HG03108 (cell line): Measurements from ENCODE around the gene PDLIM7.

Experiments used
- ATAC-seq: cut with Tn5 transposase; IDR thresholded peaks from one replicate; pipeline ENCODE4 v1.9.1; 2021; ENCODE audit warnings: moderate library complexity; ENCODE audit not compliant: unreplicated experiment

The PDLIM7 gene

DNA sequence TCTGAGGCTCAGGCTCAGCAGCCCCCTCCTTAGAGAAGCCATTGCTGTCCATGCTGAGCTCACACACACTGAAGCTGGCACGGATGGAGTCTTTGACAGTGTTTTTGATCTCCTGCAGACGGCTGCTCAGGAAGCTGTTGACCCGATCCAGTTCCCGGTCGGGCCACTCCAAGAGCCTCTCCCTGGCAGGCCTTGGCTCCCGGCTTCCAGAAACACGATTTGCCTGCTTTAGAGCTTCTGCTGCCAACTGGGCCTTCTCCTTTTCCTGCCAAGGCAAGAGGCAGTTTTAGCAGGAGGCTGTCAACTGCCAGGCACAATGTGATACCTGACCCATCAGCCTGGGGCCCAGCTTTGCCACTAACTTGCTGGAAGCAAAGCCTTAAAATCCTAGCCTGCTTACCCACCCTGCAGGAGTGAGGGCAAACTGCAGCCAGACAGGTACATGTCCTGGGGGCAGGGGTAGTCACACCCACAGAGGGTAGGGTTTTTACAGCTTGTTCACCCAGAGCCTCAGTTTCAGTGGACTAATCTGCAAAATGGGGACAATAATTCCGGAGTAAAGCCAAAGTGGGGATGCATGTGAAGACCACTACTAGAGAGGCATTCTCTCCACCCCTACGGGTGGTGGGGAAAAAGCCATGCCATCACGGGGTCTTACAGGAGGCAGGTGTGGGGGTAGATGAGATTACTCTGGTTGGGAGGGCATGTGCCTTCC is 27.7 kb upstream of the PDLIM7 start:
- ATAC-seq, result no peak

GRCh38 chr5:177524539-177524900 is 27.1 kb upstream of the PDLIM7 start:
- ATAC-seq, result no peak

GRCh38 chr5:177523711-177524538 is 26.5 kb upstream of the PDLIM7 start:
- no peak for ATAC-seq

- no peak for ATAC-seq
Measured at GRCh38 chr5:177520916-177521513, 23.6 kb upstream of the PDLIM7 start.

DNA sequence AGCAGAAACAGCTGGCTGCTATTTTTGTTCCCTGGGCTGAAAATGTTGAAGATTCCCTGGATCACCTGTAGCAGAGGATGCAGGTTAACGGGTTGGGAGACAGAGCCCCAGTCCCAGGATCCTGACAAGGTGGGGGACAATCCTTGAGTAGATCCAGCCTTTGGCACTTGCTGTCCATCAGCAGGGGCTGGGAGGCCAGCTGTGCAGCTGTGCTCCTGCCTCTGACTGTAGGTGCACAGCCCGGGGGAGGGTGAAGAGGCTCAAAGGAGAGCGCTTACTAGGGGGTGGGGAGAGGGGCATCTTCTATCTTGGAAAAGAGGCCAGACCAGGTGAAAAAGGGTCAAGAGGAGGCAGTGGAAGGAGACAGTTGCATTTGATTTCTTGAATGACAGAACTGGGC is 22.9 kb upstream of the PDLIM7 start:
- ATAC-seq, result no peak

GRCh38 chr5:177519463-177520235 is 22.2 kb upstream of the PDLIM7 start:
- ATAC-seq, result no peak

GRCh38 chr5:177516601-177517568 is 19.5 kb upstream of the PDLIM7 start, which contains the start of gene DDX41:
DDX41 (minus strand) TSS chr5:177516961; CDS start chr5:177516945, 16 bp downstream.
- peak; percentile 69 for ATAC-seq

- no peak for ATAC-seq
Measured at GRCh38 chr5:177515580-177515979, 18.2 kb upstream of the PDLIM7 start.

- no peak for ATAC-seq
Measured at GRCh38 chr5:177514541-177514940, 17.1 kb upstream of the PDLIM7 start.

DNA sequence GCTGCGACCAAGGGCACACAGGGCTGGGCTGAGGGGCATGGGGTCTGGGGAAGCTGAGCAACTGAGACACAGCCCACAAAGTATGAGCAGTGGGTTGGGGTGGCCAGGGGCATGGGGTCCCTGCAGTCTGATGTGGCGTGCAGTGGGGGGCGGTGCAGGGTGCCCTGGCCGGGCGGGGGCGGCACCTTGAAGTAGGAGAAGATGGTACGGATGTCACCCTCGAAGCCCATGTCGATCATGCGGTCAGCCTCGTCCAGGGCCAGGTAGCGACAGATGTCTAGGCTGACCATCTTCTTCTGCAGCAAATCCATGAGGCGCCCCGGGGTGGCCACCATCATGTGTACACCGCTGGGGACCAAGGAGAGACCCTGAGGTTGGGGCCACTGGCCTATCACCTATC is 16.1 kb upstream of the PDLIM7 start:
- no peak for ATAC-seq

- no peak for ATAC-seq
Measured at GRCh38 chr5:177512736-177513380, 15.5 kb upstream of the PDLIM7 start.

GRCh38 chr5:177511796-177512675 is 14.6 kb upstream of the PDLIM7 start:
- ATAC-seq, result no peak

DNA sequence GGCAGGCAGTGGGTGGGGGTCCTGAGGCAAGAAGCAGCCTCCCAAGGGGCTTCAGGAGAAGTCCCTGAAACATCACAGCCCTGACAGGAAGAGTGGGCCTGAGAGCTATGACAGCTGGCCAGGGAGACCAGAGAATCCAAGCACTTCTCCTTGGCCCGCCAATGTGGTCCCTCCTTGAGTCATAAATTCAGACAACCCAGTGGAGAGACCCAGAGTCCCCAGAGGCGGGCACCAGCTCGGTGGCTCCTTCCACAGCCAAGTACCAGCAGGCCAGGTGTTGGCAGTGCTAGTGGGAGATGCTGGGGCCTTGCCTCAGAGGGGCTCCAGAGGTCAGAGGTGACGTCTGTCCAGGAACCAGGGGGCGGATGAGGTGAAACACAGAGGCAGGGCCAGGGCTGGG is 13.8 kb upstream of the PDLIM7 start:
- no peak for ATAC-seq

DNA sequence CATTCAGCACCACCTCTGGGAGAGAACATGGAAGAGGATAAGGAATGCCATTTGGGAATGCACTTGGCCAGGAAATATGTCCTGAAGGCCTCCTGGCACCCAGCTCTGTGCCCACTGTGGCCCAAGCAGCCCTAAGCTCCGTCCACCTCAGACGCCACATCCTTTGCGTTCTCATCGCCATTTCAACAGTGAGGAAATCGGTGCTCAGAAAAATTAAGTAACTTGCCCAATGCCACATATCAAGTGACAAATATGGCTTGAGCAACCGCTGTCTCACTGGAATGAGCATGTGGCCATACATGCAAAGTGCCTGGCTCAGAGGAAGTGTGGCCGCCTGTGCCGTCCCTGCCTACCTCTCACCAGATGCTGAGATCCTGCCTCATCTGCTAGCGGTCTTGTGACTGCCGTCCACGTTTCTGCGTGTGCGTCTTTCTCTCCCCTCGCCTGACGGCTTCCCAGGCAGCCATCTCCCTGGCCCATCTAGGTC is 13.2 kb upstream of the PDLIM7 start:
- ATAC-seq, result peak; percentile 24

DNA sequence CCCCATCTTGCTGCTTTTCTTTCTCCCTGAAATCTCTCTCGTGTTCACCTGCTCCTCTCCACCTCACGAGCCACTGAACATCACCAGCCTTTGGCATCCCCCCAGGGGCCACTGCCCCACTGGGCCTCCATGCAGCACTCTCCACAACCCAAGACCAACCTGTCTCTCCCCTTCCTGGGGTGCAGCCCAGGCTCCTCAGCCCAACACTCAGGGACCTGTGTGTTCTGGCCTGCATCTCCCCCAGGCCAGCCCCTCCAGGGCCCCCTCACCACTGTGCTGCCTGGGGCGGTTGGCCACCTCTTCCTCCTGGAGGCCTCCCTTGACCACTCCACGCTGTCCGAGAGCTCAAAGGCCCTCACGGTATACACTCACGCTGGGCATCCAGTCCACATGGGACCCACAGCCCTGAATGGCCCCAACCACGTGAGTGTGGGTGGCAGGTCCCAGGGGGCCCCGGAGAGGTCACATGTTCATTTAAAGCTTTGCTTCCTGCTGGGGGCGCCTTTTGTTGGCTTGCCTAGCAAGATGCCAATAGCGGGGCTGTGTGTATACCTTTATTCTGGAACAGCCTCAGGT is 12.7 kb upstream of the PDLIM7 start:
- peak; percentile 29 for ATAC-seq

DNA sequence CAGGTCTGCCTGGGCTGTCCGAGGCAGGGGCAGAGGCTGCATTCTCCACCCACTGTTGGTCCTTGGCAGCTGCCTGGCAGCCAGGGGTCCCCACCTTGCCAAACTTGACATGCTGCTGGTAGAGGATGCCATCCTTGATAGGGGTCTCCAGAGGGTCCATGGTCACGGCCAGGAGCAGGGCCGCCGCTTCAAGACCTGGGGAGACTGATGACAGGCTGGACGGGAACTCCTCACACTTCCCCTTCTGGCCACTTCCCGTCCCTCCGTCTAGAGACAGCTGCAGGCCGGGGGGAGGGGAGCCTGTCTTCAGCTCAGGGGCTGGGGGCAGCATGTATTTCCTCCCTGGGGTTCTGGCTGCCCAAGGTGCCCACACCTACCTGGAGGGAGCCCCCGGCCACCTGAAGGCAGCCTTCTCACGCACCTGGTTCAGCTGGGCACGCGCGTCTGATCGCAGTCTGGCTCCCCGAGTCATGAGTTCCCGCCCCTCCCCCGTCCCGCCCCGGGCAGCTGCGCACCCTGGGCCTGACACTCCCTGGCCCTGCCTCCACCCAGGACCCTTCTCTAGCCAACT is 12.1 kb upstream of the PDLIM7 start, which contains the start of gene DOK3:
Gene DOK3, minus strand, starts transcription at position 446 of the 571 bp plus-strand sequence. Its CDS starts 286 bp downstream, at position 160.
- ATAC-seq, result peak; percentile 30

GRCh38 chr5:177508837-177509236 is 11.4 kb upstream of the PDLIM7 start:
- peak; percentile 33 for ATAC-seq
